ENCODE results near the gene ATP11A. TPM values are rescaled to one million over a fixed set of nuclear protein-coding genes. Genes with fewer than 3 reads are reported as not detected.
"Not testable (repeated sequence)": the region's sequence is repeated elsewhere in the genome, so short reads cannot be mapped to it uniquely, and the experiment has no call there.

ATP11A gene
- total RNA-seq, 1 experiment from 2014 or later = 41.2 TPM

GRCh38 chr13:112675366-112675756, 14.5 kb upstream of the ATP11A start:
- no TSS peak for BruUV-seq (replicated peaks)
- ChIA-PET CTCF (no interaction called here), POLR2A (no interaction called here)
- no peak for TF ChIP-seq CTCF (IDR thresholded peaks at IDR 0.05; ENCODE audit: unreplicated experiment)
- intact Hi-C loops (cut with micrococcal nuclease) = no loop called here
- no peaks in the 10 kb centered on the region for H3K36me3 Mint-ChIP-seq (ENCODE audit: insufficient read depth, unreplicated experiment)
- H3K27ac Mint-ChIP-seq (ENCODE audit: low read depth, unreplicated experiment) = no peak overlapping the region
- H3K4me3 Mint-ChIP-seq (ENCODE audit: unreplicated experiment) = no peak overlapping the region
- no peak for DNase-seq (ENCODE audit: unreplicated experiment)
- H3K9me3 Mint-ChIP-seq (ENCODE audit: unreplicated experiment) = no peaks in the 10 kb centered on the region
- peaks cover 36% of the 10 kb centered on the region for H3K27me3 Mint-ChIP-seq (ENCODE audit: insufficient read depth, unreplicated experiment)
- no peaks in the 10 kb centered on the region for H3K4me1 Mint-ChIP-seq (ENCODE audit: insufficient read depth, unreplicated experiment)

GRCh38 chr13:112677421-112677962, 12.3 kb upstream of the ATP11A start:
- intact Hi-C loops (cut with micrococcal nuclease); H3K27ac Mint-ChIP-seq (ENCODE audit: low read depth, unreplicated experiment); H3K4me1 Mint-ChIP-seq (ENCODE audit: insufficient read depth, unreplicated experiment); CTCF ChIA-PET; DNase-seq (ENCODE audit: unreplicated experiment); H3K9me3 Mint-ChIP-seq (ENCODE audit: unreplicated experiment); H3K36me3 Mint-ChIP-seq (ENCODE audit: insufficient read depth, unreplicated experiment); BruUV-seq (replicated peaks); H3K4me3 Mint-ChIP-seq (ENCODE audit: unreplicated experiment): not testable (repeated sequence)
- H3K27me3 Mint-ChIP-seq (ENCODE audit: insufficient read depth, unreplicated experiment) = peaks cover 36% of the 10 kb centered on the region
- POLR2A ChIA-PET = interaction anchor here (0.7 kb wide), 1 partner anchor 1551 kb away, joined by 3 read pairs; no protein-coding TSS in a partner anchor

GRCh38 chr13:112679381-112679780, 10.5 kb upstream of the ATP11A start:
- H3K9me3 Mint-ChIP-seq (ENCODE audit: unreplicated experiment) = no peaks in the 10 kb centered on the region
- BruUV-seq (replicated peaks) = no TSS peak
- ChIA-PET CTCF (no interaction called here), POLR2A (no interaction called here)
- no peak for DNase-seq (ENCODE audit: unreplicated experiment)
- H3K36me3 Mint-ChIP-seq (ENCODE audit: insufficient read depth, unreplicated experiment) = no peaks in the 10 kb centered on the region
- no peak for TF ChIP-seq CTCF (IDR thresholded peaks at IDR 0.05; ENCODE audit: unreplicated experiment)
- intact Hi-C loops (cut with micrococcal nuclease) = no loop called here
- H3K27me3 Mint-ChIP-seq (ENCODE audit: insufficient read depth, unreplicated experiment) = peaks cover 24% of the 10 kb centered on the region
- no peak overlapping the region for H3K27ac Mint-ChIP-seq (ENCODE audit: low read depth, unreplicated experiment)
- H3K4me1 Mint-ChIP-seq (ENCODE audit: insufficient read depth, unreplicated experiment) = no peaks in the 10 kb centered on the region
- no peak overlapping the region for H3K4me3 Mint-ChIP-seq (ENCODE audit: unreplicated experiment)

GRCh38 chr13:112679932-112680677, 9.7 kb upstream of the ATP11A start:
- no peak for TF ChIP-seq CTCF (IDR thresholded peaks at IDR 0.05; ENCODE audit: unreplicated experiment)
- no peak for DNase-seq (ENCODE audit: unreplicated experiment)
- ChIA-PET POLR2A (no interaction called here), CTCF (no interaction called here)
- intact Hi-C loops (cut with micrococcal nuclease) = no loop called here
- Mint-ChIP-seq H3K27ac (ENCODE audit: low read depth, unreplicated experiment) (no peak overlapping the region), H3K4me3 (ENCODE audit: unreplicated experiment) (no peak overlapping the region), H3K4me1 (ENCODE audit: insufficient read depth, unreplicated experiment) (no peaks in the 10 kb centered on the region), H3K27me3 (ENCODE audit: insufficient read depth, unreplicated experiment) (peaks cover 22% of the 10 kb centered on the region), H3K36me3 (ENCODE audit: insufficient read depth, unreplicated experiment) (no peaks in the 10 kb centered on the region), H3K9me3 (ENCODE audit: unreplicated experiment) (no peaks in the 10 kb centered on the region)
- no TSS peak for BruUV-seq (replicated peaks)

Measured in MCF 10A (cell line).